Endodermal cell (in vitro differentiated cells): ENCODE data around the gene NOXA1. TPM values are rescaled to one million over a fixed set of nuclear protein-coding genes. Genes with fewer than 3 reads are reported as not detected.

ENCODE experiments used
- DNase-seq: peaks from one replicate; pipeline ENCODE4 v3.0.0-alpha.2; 2017
- H3K27ac ChIP-seq: 2 replicates; pipeline ENCODE4 v1.5.1; 2013; ENCODE audit warnings: mild to moderate bottlenecking, low read depth, low read length, moderate library complexity
- H3K27me3 ChIP-seq: 2 replicates; pipeline ENCODE4 v1.6.1; 2013; ENCODE audit warnings: mild to moderate bottlenecking, low read length, moderate library complexity; ENCODE audit not compliant: insufficient read depth, control insufficient read depth, poor library complexity, severe bottlenecking
- H3K36me3 ChIP-seq: 2 replicates; pipeline ENCODE4 v1.7.0; 2013; ENCODE audit warnings: mild to moderate bottlenecking, low read length, moderate library complexity; ENCODE audit not compliant: control insufficient read depth, insufficient read depth
- H3K4me1 ChIP-seq: one replicate; pipeline ENCODE4 v1.7.0; 2013; ENCODE audit warnings: low read length; ENCODE audit not compliant: control insufficient read depth, insufficient read depth
- H3K4me3 ChIP-seq: 2 replicates; pipeline ENCODE4 v1.5.1; 2013; ENCODE audit warnings: mild to moderate bottlenecking, low read length, moderate library complexity
- H3K9ac ChIP-seq: 2 replicates; pipeline ENCODE4 v1.6.1; 2013; ENCODE audit warnings: mild to moderate bottlenecking, low read length, moderate library complexity; ENCODE audit not compliant: poor library complexity, severe bottlenecking; ENCODE audit errors: extremely low read depth
- H3K9me3 ChIP-seq: 2 replicates; pipeline ENCODE4 v1.6.1; 2013; ENCODE audit warnings: mild to moderate bottlenecking, low read length, moderate library complexity; ENCODE audit not compliant: control insufficient read depth
- H3K27ac Mint-ChIP-seq: 2 replicates; pipeline ENCODE4 v1.8.0; 2020; ENCODE audit warnings: mixed read lengths
- H3K27me3 Mint-ChIP-seq: 2 replicates; pipeline ENCODE4 v1.8.0; 2021; ENCODE audit warnings: mild to moderate bottlenecking, mixed read lengths; ENCODE audit not compliant: insufficient read depth
- H3K36me3 Mint-ChIP-seq: 2 replicates; pipeline ENCODE4 v1.8.0; 2020; ENCODE audit warnings: low read depth, mixed read lengths
- H3K4me1 Mint-ChIP-seq: 2 replicates; pipeline ENCODE4 v1.8.0; 2020; ENCODE audit warnings: mixed read lengths
- H3K4me3 Mint-ChIP-seq: 2 replicates; pipeline ENCODE4 v1.8.0; 2020; ENCODE audit warnings: mild to moderate bottlenecking, moderate library complexity, mixed read lengths
- H3K9me3 Mint-ChIP-seq: 2 replicates; pipeline ENCODE4 v1.8.0; 2020; ENCODE audit warnings: mild to moderate bottlenecking, mixed read lengths
- CTCF ChIP-seq: fragments of 200-600 bp; sonication (generic); conservative IDR thresholded peaks from 2 replicates; pipeline ENCODE4 v1.5.0; 2021; ENCODE audit warnings: antibody characterized with exemption, mild to moderate bottlenecking
- WGBS, 2 experiments: methylation state at CpG; one replicate each; pipeline versions ENCODE4 v1.1.5 to v1.1.7; 2013; ENCODE audit warnings: missing lambda C conversion rate in 2 of 2, mixed read lengths in 1 of 2; ENCODE audit not compliant: insufficient coverage in 1 of 2, insufficient read length in 1 of 2; 5-methylcytosine and 5-hydroxymethylcytosine counted together
- total RNA-seq, 2 donors: library from RNA; stranded (reverse); fragmentation: NEBNext Ultra II Directional in 1 of 2; extraction: Animal tissue kit (Norgen Biotek cat#: 25700) in 1 of 2; gene quantifications; 2 replicates in 1 of 2; 3 replicates in 1 of 2; pipeline ENCODE4 v1.2.1, GENCODE V29; 2021

The NOXA1 gene
- total RNA-seq, 2 donors from 2014 or later, result 5.0 to 5.9 TPM

GRCh38 chr9:137395666-137396010, 27.6 kb upstream of the NOXA1 start:
- Mint-ChIP-seq H3K4me1 (no peaks in the 10 kb centered on the region), H3K27ac (no peak overlapping the region), H3K4me3 (no peak overlapping the region), H3K36me3 (peaks cover 13% of the 10 kb centered on the region), H3K9me3 (peaks cover 6% of the 10 kb centered on the region), H3K27me3 (peaks cover 3% of the 10 kb centered on the region)
- Histone ChIP-seq H3K9me3 (no peaks in the 10 kb centered on the region), H3K9ac (no peak overlapping the region), H3K4me1 (no peaks in the 10 kb centered on the region), H3K27ac (no peak overlapping the region), H3K36me3 (no peaks in the 10 kb centered on the region), H3K4me3 (no peak overlapping the region), H3K27me3 (no peaks in the 10 kb centered on the region)
- WGBS, 2 experiments, result 86 to 91% methylated on average over 9 to 11 of the region's 11 CpGs
- no peak for DNase-seq
- TF ChIP-seq CTCF, result no peak

DNA sequence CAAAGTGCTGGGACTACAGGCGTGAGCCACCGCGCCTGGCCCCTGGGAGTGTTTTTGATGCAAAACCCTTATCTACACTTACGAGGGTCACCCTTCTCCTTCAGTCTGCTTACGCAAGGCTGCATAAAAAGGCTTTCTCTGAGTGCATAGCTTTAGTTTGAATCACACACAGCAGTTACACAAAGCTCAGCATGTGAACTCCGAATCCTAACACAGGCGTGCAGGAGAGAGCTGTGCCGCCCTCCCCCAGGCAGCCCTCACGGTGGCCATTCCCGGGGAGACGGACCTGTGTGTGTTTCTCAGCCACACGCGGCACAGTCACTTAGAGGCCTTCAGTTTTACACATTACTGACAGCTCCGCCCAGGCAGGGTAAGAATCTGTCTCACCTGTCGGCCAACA, 27.0 kb upstream of the NOXA1 start:
- Mint-ChIP-seq H3K4me3 (no peak overlapping the region), H3K4me1 (no peaks in the 10 kb centered on the region), H3K27ac (no peak overlapping the region), H3K9me3 (peaks cover 8% of the 10 kb centered on the region), H3K27me3 (peaks cover 3% of the 10 kb centered on the region), H3K36me3 (peaks cover 13% of the 10 kb centered on the region)
- Histone ChIP-seq H3K9me3 (no peaks in the 10 kb centered on the region), H3K27me3 (no peaks in the 10 kb centered on the region), H3K4me3 (no peak overlapping the region), H3K9ac (no peak overlapping the region), H3K4me1 (no peaks in the 10 kb centered on the region), H3K27ac (no peak overlapping the region), H3K36me3 (no peaks in the 10 kb centered on the region)
- DNase-seq, result no peak
- TF ChIP-seq CTCF, result no peak
- 85 to 91% methylated on average over 7 to 15 of the region's 15 CpGs for WGBS, 2 experiments

- no peaks in the 10 kb centered on the region for H3K9me3 ChIP-seq
- H3K9me3 Mint-ChIP-seq, result peaks cover 14% of the 10 kb centered on the region
- DNase-seq, result no peak
Observed at GRCh38 chr9:137396634-137397367, 26.4 kb upstream of the NOXA1 start.

More at GRCh38 chr9:137396634-137397367, 26.4 kb upstream of the NOXA1 start:
- Histone ChIP-seq H3K36me3 (no peaks in the 10 kb centered on the region), H3K27me3 (no peaks in the 10 kb centered on the region), H3K4me1 (no peaks in the 10 kb centered on the region), H3K27ac (no peak overlapping the region), H3K4me3 (no peak overlapping the region), H3K9ac (no peak overlapping the region)
- TF ChIP-seq CTCF, result no peak
- H3K27ac Mint-ChIP-seq, result no peak overlapping the region
- H3K27me3 Mint-ChIP-seq, result peaks cover 3% of the 10 kb centered on the region
- H3K4me1 Mint-ChIP-seq, result no peaks in the 10 kb centered on the region
- H3K4me3 Mint-ChIP-seq, result no peak overlapping the region
- H3K36me3 Mint-ChIP-seq, result peaks cover 15% of the 10 kb centered on the region
- 94% methylated on average over 19 to 26 of the region's 26 CpGs for WGBS, 2 experiments
